ENCODE data around the gene ASXL1.

Gene ASXL1

DNA sequence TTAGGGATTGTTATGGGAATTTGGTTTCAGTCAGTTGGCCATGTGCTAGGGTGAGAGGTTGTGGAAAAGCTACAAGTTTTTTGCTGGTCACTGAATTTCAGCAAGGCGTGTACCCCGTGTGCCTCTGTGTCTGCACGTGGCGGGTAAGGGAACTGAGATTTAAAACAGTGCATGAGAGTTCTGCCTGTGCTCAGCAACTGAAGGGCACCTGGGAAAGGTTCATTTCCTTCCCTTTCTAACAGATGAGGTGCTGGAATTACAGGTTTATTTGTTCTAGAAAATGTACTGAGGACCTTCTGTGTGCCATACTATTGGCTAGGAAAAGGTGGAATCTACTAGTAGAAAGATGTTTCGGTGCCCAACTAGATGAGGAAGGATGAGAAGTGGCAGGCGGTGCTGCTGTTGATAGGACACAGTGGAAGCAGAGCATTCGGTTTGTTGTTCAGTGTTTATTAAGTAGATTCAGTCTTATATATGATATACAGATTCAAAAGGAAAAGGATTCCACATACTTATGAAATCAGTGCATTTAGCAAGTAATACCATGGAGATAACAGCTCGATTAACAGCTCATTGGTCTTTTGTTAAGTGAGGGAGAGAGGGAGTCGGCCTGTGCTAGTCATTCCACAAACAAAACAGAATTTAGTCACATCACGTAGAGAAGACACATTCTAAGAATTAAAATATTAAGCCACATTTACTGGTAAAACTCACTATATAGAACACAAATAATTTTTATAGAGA lies 84.7 kb downstream of the ASXL1 start:
- no peak for DNase-seq

- no peak for DNase-seq
Observed at GRCh38 chr20:32443386-32443974, 85.3 kb downstream of the ASXL1 start.

DNA sequence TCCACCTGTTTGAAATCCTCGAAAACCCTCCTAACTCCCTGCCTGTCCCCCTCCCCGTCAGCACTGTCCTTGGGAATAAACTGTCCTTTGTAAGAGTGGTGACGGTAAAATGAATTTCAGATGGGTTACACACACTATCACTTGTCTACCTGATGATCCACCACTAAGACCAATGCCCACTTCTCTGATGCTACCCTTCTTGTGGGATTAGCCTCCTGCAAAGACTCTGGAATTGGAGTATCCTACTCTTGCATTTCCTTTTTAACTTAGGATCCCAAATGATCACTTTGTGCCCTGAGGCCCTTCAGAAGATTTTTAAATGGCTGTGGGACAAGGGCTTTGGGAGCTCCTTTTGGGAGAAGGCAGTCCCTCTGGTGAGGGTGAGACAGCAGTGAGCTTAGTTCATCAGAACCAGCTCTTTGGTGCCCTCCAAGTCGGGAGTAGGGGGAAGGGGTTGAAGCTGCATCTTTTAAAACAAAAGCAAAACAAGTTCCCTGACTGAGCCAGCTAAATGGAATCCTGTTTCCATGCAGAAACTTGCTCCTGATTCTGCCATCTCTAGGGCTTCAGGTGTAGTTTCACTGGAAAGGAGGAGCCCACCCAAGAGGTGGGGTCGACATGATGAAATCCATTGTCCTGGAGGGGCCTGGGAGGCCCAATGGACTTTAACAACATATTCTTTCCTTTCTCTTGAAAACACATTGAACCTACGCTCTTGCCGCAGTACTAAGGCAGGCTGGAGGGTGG lies 86.5 kb downstream of the ASXL1 start:
- no peak for DNase-seq

DNA sequence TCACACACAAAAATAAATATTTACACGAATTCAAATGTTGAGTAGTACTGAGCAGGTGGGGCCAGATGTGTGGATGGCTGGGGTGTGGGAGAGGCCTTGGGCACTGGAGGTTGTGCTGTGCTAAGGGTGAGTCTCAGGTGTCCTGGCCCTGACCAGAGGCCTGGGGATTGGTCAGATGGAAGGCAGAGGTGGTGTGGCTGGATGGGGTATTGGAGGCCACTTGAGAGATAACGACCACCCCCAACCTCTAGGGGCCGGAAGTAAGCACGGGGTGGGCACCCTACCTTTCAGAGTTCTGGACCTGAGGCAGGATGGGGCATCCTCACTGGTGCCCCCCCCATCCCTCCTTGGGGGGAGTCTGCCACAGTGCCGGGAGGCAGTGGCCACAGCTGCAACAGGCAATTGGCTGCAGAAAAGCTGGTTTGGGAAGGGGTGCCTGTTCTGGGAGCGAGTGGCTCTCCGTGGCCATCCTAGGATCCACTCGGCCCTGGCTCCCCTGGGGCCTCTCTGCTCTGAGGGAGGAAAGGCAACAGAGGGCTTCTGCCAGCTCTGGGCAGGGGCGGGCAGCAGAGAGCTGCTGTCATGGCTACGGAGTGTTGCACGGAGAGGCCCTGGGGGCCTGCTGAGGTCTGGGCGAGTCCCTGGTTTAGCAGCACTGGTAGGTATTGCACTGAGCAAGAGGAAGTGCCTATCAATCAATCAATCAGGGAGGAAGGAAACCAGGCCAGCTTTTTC lies 87.6 kb downstream of the ASXL1 start:
- no peak for DNase-seq

- no peak for DNase-seq
Observed at GRCh38 chr20:32446301-32447100, 88.4 kb downstream of the ASXL1 start.

DNA sequence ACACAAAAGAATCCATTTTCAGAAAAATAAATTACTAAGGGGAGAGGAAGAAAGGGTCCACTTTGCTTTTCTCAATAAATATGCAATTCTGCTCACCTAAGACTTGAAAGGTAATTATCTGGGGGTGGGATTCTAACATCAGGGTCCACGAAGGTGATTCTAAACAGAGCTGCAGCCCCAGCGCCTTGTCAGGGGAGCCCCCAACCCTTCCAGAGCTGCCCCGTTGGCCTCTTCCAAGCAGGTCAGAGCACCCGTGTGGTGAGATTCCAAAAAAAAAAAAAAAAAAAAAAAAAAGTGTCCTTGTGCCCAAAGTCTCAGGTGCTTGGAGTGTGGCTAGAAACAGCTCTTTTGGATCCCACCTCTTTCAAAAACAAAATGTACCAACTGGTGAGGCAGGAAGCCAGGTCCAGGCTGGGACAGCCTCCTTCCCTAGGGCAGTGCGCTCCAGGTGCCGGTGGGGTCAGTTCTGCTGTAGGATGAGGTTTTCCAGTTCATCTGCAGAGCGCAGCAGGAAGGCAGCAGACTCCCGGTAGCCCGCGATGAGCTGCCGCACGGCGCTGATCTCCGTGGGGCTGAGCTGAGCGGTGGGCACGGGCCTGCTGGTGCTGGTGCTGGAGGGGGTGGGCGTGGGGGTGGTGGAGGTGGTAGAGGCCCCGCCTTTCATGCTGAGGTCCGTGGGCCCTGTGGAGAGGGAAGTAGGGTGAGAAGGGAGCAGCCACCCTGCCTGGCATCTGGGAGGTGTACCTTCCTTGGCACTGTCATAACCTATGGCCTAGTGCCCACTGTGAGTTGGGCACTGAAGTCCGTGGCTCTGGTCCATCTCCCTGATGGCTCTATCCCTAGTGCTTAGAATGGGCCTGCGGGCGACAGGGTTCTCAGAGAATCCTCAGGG lies 89.3 kb downstream of the ASXL1 start:
- no peak for DNase-seq

DNA sequence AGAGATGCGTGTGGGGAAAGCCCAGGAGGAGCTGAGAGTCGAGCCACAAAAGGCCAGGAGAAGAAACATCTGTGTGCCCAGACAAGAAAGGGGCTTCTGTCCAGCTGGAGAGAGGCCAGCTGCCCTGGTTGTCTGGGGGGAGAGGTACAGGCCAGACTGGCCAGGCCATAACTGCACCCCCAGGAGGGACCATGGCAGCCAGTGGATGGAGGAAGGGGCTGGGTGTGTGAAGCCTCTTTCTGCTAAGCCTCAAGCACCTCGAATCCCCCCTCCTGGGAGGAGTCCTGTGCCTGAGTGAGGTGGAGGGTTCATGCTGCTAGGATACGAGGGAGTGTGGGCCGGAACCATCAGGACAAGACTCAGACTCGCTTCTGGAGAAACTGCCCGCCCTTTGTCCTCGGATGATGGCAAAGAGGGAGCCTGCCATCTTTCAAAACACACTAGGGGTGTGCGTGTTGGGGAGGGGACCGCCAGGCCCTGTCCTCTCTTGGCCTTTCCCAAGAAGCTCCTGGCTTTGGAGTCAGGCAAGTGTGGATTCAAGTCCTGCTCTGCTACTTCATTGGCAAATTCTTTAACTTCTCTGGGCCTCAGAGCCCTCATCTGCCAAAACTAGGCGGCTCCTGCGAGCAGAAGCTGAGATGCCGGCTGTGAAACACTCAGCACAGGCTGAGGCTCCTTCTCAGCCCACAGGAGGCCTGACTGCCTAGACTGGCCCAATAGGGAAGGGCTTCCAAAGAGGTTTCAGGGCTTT lies 90.3 kb downstream of the ASXL1 start:
- no peak for DNase-seq

GRCh38 chr20:32449057-32449889 lies 91.1 kb downstream of the ASXL1 start:
- DNase-seq = no peak

GRCh38 chr20:32449890-32450401 lies 91.8 kb downstream of the ASXL1 start:
- no peak for DNase-seq

- DNase-seq = no peak
Observed at GRCh38 chr20:32450484-32451061, 92.4 kb downstream of the ASXL1 start.

GRCh38 chr20:32451340-32451681 lies 93.2 kb downstream of the ASXL1 start:
- DNase-seq = no peak

GRCh38 chr20:32451682-32452461 lies 93.7 kb downstream of the ASXL1 start:
- no peak for DNase-seq

DNA sequence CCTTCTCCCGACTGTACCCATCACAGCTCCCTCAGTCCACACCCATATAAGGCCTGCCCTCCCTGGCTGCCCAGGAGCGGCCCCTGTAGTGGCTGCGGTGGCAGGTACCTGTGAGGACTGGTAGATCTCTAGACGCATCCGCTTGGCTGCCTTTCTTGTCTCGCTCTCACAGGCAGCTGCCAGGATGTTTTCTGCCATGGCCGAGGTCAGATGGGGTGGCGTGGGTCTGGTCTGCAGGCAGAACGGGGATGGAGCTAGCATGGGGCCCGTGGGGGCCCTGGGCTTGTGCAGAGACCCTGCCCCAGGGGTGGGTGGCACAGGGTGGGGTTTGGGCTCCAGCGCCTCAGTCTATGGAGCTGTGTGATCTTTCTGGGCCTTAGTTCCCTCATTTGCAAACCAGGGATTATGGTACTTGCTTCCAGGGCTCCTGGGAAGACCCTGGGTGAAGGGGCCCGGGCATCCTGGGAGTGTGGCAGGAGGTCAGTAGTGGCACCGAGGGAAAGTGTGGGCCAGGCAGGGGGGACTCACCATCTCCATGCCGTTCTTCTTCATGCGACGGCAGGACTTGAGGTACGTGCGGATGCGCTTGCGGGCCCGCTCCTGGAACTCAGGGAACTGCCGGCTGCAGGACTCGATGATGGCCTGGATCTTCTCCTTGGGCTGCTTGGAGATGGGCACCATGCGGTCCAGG lies 94.8 kb downstream of the ASXL1 start:
- DNase-seq = no peak

- DNase-seq = no peak
Observed at GRCh38 chr20:32453467-32454163, 95.5 kb downstream of the ASXL1 start.

GRCh38 chr20:32454164-32455145 lies 96.3 kb downstream of the ASXL1 start:
- DNase-seq = no peak

Data from activated T-cell treated with anti-CD3 and anti-CD28 coated beads, Interleukin-2, amount 50 U/mL, for 1 hour (primary cell).